Adrenal gland (tissue), 5 donors: Measurements from ENCODE around the gene URI1.

Source experiments
- CTCF ChIP-seq, 6 experiments: fragments of 450-650 bp in 4 of 6; fragments of 200-600 bp in 2 of 6; sonication (generic) in 1 of 6; IDR thresholded peaks; 1 replicate in 5 of 6; 2 replicates in 1 of 6; pipeline versions ENCODE4 v1.5.1 to v1.8.0; 2016 to 2021; ENCODE audit warnings: antibody characterized with exemption in 6 of 6, mild to moderate bottlenecking in 2 of 6, moderate library complexity in 1 of 6
- POLR2A ChIP-seq, 2 donors: fragments of 450-650 bp; IDR thresholded peaks; one replicate each; pipeline ENCODE4 v1.6.1; 2017; ENCODE audit warnings: antibody characterized with exemption in 2 of 2, mild to moderate bottlenecking in 2 of 2, moderate library complexity in 1 of 2
- donor health status: DM: no; HTN: no; CAD: no.

DNA sequence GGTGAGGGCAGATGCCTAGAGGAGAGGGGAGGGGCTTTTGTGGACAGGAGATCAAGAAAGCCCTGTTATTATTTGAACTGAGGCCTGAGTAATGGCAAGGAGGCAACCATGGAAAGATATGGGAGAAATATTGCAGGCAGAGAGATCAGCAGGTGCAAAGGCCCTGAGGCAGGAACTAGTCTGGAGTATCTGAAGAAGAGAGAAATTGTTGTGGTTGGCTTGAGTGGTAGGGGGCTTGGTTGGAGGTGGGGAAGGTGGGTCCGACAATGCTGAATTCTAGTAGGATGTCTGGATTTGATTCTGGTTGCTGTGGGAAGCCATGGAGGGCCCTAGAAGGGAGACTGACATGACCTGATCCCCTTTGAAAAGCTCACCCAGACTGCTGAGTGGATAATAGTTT lies 2.4 kb upstream of the URI1 start:
- TF ChIP-seq CTCF (IDR thresholded peaks at IDR 0.05): no peak
- TF ChIP-seq POLR2A (IDR thresholded peaks at IDR 0.05): no peak
